Astrocyte of the cerebellum (primary cell): ENCODE measurements around the gene BAMBI.

Experiments
- DNase-seq: peaks from one replicate; pipeline ENCODE4 v3.0.0-alpha.2; 2011; ENCODE audit warnings: low read depth
- H3K4me3 ChIP-seq: 2 replicates; pipeline ENCODE4 v1.5.1; 2011; ENCODE audit warnings: mild to moderate bottlenecking, low read depth, low read length, moderate library complexity
- CTCF ChIP-seq: IDR thresholded peaks from 2 replicates; pipeline ENCODE4 v1.5.1; 2012; ENCODE audit warnings: low read length, low read depth, moderate library complexity, mild to moderate bottlenecking; ENCODE audit errors: missing control alignments
- in situ Hi-C: cut with HindIII; loops from 2 replicates; pipeline ENCODE4 v1.10.0; 2017; ENCODE audit warnings: low sequenced_read_pairs

Gene BAMBI

DNA sequence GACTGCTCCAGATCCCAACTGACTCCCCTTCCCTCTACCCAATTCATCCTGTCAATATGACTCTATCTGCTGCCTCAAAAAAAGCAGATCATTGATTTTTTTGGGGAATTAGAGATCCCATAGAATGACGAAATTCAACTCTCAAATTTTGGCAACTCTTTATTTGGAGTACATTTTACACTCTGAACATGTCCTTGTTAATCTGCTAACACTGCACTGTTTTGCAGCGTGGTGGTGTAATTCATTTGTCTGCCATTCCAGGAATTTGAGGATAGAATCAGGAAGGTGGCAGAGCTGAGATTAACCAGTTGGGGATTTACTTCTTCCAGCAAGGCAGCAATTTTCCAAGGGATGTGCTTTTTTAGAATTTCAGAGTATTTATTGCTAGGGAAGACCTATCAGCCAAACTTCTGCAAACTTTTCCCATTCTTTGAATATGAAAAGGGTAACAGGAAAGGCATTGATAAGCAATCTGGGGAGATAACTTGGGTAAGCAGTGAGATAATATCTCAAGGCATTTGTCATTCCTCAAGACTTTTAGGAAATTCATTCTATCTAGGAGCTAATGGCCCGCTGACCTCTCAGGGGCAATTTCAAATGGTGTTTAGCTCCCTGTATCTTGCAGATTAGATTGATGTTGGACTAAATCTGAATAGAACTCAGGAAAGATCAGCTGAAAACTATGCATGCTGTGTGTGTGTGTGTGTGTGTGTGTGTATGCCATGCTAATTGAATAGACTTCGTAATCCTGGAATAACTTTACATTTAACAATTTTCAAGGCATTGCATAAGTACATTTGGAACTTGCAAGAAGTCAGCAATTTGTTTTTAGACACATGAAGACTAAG, 9.7 kb downstream of the BAMBI start:
- H3K4me3 ChIP-seq = no peak overlapping the region
- DNase-seq = no peak
- TF ChIP-seq CTCF = no peak
- in situ Hi-C loops = loop anchor here (25.0 kb wide), 1 partner anchor 625 kb away; no protein-coding TSS in a partner anchor

GRCh38 chr10:28687683-28688001, 10.3 kb downstream of the BAMBI start:
- DNase-seq = no peak
- no peak overlapping the region for H3K4me3 ChIP-seq
- no peak for TF ChIP-seq CTCF
- in situ Hi-C loops = loop anchor here (25.0 kb wide), 1 partner anchor 625 kb away; no protein-coding TSS in a partner anchor

GRCh38 chr10:28690545-28690944, 13.2 kb downstream of the BAMBI start:
- DNase-seq = no peak
- no peak overlapping the region for H3K4me3 ChIP-seq
- in situ Hi-C loops = loop anchor here (25.0 kb wide), 1 partner anchor 622 kb away; no protein-coding TSS in a partner anchor
- no peak for TF ChIP-seq CTCF

- no peak for DNase-seq
- no peak for TF ChIP-seq CTCF
- in situ Hi-C loops = loop anchor here (25.0 kb wide), 1 partner anchor 621 kb away; no protein-coding TSS in a partner anchor
- H3K4me3 ChIP-seq = no peak overlapping the region
Observed at GRCh38 chr10:28691187-28691694, 13.9 kb downstream of the BAMBI start.

DNA sequence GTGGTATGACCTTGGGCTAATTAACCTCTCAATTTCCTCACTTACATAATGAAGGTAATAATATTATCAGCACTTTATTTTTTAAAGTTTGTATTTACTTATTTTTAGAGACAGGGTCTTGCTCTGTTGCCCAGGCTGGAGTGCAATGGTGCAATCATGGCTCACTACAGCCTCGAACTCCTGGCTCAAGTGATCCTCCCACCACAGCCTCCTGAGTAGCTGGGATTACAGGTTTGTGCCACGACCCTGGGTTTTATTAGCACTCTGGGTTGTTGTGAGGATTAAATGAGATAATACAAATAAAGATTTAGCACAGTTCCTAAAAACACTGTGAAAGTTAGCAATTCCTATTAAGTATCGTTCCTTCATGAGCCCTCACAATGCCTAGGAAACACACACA, 14.7 kb downstream of the BAMBI start:
- TF ChIP-seq CTCF = no peak
- no peak for DNase-seq
- in situ Hi-C loops = loop anchor here (25.0 kb wide), 1 partner anchor 620 kb away; no protein-coding TSS in a partner anchor
- H3K4me3 ChIP-seq = no peak overlapping the region

- H3K4me3 ChIP-seq = no peak overlapping the region
- no peak for DNase-seq
- TF ChIP-seq CTCF = no peak
- in situ Hi-C loops = loop anchor here (25.0 kb wide), 1 partner anchor 618 kb away; no protein-coding TSS in a partner anchor
Observed at GRCh38 chr10:28694530-28694929, 17.2 kb downstream of the BAMBI start.
